Measurements from ENCODE around the gene C11orf87. TPM values are rescaled to one million over a fixed set of nuclear protein-coding genes. Genes with fewer than 3 reads are reported as not detected.

Gene C11orf87
- total RNA-seq, 4 donors from 2014 or later: not detected

GRCh38 chr11:109424901-109425300 lies 2.9 kb downstream of the C11orf87 start:
- TF ChIP-seq, protein P1, sequence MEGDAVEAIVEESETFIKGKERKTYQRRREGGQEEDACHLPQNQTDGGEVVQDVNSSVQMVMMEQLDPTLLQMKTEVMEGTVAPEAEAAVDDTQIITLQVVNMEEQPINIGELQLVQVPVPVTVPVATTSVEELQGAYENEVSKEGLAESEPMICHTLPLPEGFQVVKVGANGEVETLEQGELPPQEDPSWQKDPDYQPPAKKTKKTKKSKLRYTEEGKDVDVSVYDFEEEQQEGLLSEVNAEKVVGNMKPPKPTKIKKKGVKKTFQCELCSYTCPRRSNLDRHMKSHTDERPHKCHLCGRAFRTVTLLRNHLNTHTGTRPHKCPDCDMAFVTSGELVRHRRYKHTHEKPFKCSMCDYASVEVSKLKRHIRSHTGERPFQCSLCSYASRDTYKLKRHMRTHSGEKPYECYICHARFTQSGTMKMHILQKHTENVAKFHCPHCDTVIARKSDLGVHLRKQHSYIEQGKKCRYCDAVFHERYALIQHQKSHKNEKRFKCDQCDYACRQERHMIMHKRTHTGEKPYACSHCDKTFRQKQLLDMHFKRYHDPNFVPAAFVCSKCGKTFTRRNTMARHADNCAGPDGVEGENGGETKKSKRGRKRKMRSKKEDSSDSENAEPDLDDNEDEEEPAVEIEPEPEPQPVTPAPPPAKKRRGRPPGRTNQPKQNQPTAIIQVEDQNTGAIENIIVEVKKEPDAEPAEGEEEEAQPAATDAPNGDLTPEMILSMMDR (IDR thresholded peaks at IDR 0.05; ENCODE audit: low read depth): no peak

DNA sequence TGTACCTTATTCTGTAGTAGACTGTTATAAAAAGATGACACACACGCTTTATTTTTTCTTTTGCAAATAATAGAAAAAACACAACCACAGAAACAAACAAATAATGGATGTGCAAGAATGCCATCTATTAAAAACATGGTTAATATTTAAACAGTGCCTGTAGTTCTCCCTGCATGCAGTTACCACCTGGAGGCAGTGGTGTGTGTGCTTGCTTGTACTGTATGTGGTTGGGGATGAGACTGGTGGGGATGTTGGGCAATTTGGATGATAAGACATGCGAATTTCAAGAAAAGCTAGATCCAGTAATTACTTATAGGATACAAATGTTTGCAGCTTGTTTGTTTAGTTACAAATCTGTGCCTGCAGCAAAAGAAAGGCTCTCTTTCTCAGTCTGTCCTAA lies 3.6 kb downstream of the C11orf87 start:
- TF ChIP-seq, protein P1 (IDR thresholded peaks at IDR 0.05; ENCODE audit: low read depth): no peak

GRCh38 chr11:109426442-109427240 lies 4.7 kb downstream of the C11orf87 start:
- TF ChIP-seq, protein P1 (IDR thresholded peaks at IDR 0.05; ENCODE audit: low read depth): no peak

DNA sequence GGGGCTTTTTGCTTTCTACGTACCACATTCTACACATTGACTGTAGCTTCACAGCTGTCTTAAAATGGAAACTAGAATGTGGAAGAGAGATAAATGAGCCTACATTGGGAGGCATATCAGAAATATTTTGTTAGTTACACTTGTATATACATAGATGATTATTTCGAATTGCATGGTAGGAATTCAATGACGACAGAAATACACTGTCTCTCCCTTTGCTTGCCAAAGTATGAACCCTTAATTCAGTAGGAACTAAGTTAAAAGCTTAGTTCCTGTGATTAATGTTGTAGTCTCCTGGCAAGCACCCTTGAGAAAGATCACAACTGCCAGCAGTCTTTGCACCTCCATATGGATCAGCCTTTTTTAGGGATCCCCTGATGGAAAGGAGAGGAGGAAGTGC lies 10.1 kb downstream of the C11orf87 start:
- TF ChIP-seq, protein P1 (IDR thresholded peaks at IDR 0.05; ENCODE audit: low read depth): no peak

GRCh38 chr11:109433753-109434256 lies 11.8 kb downstream of the C11orf87 start:
- TF ChIP-seq, protein P1 (IDR thresholded peaks at IDR 0.05; ENCODE audit: low read depth): no peak

DNA sequence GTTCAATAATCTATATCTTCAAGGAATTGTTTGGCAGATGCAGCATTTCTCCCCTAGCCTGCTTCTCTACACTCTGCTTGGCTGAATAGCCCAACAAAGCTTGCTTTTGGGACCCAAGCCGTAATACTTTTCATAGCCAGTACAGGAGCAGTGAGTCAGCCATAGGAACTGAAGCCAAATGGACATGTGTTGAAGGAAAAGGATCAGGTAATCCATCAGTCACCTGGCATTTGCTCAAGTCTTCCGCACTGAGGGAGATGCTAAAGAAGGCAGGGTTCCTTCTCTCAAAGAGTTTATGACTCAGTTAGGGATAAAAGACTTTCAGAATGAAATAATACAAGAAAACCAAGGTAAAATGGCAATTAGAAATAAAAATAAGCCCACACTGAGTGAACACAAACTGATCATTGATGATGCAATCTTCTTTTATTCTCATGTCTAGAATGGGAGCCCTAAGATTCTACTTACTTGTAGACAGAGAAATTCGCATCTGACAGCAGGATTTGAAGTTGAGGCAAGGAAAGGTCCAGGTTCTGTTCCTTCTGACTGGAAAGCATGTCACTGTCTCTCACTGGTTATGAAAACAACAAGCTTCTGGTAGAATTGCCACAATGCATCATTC lies 13.2 kb downstream of the C11orf87 start:
- TF ChIP-seq, protein P1 (IDR thresholded peaks at IDR 0.05; ENCODE audit: low read depth): no peak

DNA sequence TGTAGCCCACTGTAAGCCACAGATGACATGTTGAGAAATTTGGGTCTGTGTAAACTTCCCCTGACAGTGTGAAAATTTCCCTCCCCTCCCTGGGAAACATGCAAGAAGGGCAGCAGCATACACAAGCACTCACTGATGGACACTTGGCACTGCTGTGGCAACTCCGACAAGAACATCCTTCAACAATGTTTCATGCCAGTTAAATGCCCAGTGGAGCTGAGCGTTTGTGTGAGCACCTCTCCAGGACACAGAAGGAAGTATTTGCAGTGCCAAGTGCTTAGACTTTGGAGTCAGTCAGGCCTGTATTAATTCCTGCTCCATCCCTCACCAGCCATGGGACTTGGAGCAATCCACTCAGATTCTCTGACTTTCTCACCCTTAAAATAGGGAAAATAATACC lies 17.7 kb downstream of the C11orf87 start:
- TF ChIP-seq, protein P1 (IDR thresholded peaks at IDR 0.05; ENCODE audit: low read depth): no peak
